Measurements from ENCODE around the gene AKAP11.

AKAP11 gene

DNA sequence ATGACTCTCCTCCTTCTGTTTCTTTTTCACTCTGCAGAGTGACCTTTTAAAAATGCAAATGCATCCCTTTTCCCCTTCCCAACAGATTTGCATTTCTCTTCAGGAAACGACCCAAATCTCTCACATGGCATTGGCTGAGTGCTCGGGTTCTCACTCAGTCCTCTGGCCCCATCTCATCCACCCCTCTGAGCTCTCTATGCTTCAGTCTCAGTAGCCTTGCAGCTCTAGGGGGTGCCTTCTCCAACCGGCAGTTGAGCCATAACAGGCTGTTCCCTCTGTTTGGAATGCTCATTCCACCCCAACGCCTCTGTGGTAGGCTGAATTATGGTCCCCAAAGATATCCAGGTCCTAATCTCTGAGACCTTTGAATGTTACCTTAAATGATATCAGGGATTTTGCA lies 78.2 kb downstream of the AKAP11 start:
- Histone ChIP-seq H3K4me2 (no peak overlapping the region), H4K20me1 (ENCODE audit: insufficient read depth) (no peaks in the 10 kb centered on the region), H2AFZ (ENCODE audit: low read depth) (no peak overlapping the region), H3K27me3 (ENCODE audit: insufficient read depth, low read depth) (no peaks in the 10 kb centered on the region), H3K36me3 (ENCODE audit: insufficient read depth) (no peaks in the 10 kb centered on the region), H3K9ac (no peak overlapping the region), H3K27ac (no peak overlapping the region), H3K4me3 (IDR thresholded peaks at IDR 0.05; ENCODE audit: insufficient read depth, low read depth, low read length) (no peak overlapping the region), H3K4me1 (ENCODE audit: low read depth, poor library complexity, severe bottlenecking) (no peaks in the 10 kb centered on the region), H3K79me2 (ENCODE audit: insufficient read depth, low read depth) (no peaks in the 10 kb centered on the region)
- TF ChIP-seq, protein P1, sequence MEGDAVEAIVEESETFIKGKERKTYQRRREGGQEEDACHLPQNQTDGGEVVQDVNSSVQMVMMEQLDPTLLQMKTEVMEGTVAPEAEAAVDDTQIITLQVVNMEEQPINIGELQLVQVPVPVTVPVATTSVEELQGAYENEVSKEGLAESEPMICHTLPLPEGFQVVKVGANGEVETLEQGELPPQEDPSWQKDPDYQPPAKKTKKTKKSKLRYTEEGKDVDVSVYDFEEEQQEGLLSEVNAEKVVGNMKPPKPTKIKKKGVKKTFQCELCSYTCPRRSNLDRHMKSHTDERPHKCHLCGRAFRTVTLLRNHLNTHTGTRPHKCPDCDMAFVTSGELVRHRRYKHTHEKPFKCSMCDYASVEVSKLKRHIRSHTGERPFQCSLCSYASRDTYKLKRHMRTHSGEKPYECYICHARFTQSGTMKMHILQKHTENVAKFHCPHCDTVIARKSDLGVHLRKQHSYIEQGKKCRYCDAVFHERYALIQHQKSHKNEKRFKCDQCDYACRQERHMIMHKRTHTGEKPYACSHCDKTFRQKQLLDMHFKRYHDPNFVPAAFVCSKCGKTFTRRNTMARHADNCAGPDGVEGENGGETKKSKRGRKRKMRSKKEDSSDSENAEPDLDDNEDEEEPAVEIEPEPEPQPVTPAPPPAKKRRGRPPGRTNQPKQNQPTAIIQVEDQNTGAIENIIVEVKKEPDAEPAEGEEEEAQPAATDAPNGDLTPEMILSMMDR (conservative IDR thresholded peaks at IDR 0.05; ENCODE audit: low read depth, low read length): no peak

- no peak overlapping the region for H3K4me3 ChIP-seq (IDR thresholded peaks at IDR 0.05; ENCODE audit: insufficient read depth, low read depth, low read length)
- H3K4me2 ChIP-seq: no peak overlapping the region
These were observed 82.5 kb downstream of the AKAP11 start for GRCh38 chr13:42354241-42355091.

DNA sequence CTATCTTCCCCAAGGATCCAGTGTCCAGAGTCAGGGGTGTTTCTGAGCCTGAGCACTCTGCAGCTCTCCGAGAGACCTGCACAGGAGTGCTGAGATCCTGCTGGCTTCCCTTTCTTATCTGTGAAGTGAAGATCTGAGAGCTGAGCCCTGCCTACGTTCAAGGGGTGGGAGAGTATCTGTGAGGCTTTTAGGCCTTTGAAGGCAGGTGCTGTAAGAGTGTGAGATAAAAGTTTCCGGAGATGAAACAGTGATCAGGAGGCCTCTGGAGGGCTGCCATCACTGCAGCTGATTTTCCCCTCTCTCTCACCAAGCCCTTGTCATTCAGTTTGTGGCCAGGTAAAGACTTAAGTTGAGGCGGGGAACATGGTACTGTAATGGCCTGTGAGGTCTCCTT lies 83.1 kb downstream of the AKAP11 start:
- H3K4me2 ChIP-seq: no peak overlapping the region

More at GRCh38 chr13:42354241-42355091, 82.5 kb downstream of the AKAP11 start:
- no peaks in the 10 kb centered on the region for H3K27me3 ChIP-seq (ENCODE audit: insufficient read depth, low read depth)
- no peak overlapping the region for H3K27ac ChIP-seq
- no peaks in the 10 kb centered on the region for H4K20me1 ChIP-seq (ENCODE audit: insufficient read depth)
- H3K79me2 ChIP-seq (ENCODE audit: insufficient read depth, low read depth): no peaks in the 10 kb centered on the region
- H3K4me1 ChIP-seq (ENCODE audit: low read depth, poor library complexity, severe bottlenecking): no peaks in the 10 kb centered on the region
- H2AFZ ChIP-seq (ENCODE audit: low read depth): no peak overlapping the region
- TF ChIP-seq, protein P1 (conservative IDR thresholded peaks at IDR 0.05; ENCODE audit: low read depth, low read length): no peak
- no peaks in the 10 kb centered on the region for H3K36me3 ChIP-seq (ENCODE audit: insufficient read depth)
- H3K9ac ChIP-seq: no peak overlapping the region

GRCh38 chr13:42355491-42356183 lies 83.7 kb downstream of the AKAP11 start:
- no peaks in the 10 kb centered on the region for H3K27me3 ChIP-seq (ENCODE audit: insufficient read depth, low read depth)
- H3K36me3 ChIP-seq (ENCODE audit: insufficient read depth): no peaks in the 10 kb centered on the region
- H3K4me2 ChIP-seq: no peak overlapping the region
- no peaks in the 10 kb centered on the region for H4K20me1 ChIP-seq (ENCODE audit: insufficient read depth)
- no peaks in the 10 kb centered on the region for H3K4me1 ChIP-seq (ENCODE audit: low read depth, poor library complexity, severe bottlenecking)
- TF ChIP-seq, protein P1 (conservative IDR thresholded peaks at IDR 0.05; ENCODE audit: low read depth, low read length): no peak
- no peaks in the 10 kb centered on the region for H3K79me2 ChIP-seq (ENCODE audit: insufficient read depth, low read depth)
- H3K9ac ChIP-seq: no peak overlapping the region
- no peak overlapping the region for H2AFZ ChIP-seq (ENCODE audit: low read depth)
- no peak overlapping the region for H3K27ac ChIP-seq
- no peak overlapping the region for H3K4me3 ChIP-seq (IDR thresholded peaks at IDR 0.05; ENCODE audit: insufficient read depth, low read depth, low read length)

More for the DNA sequence above, 83.1 kb downstream of the AKAP11 start:
- Histone ChIP-seq H3K4me3 (IDR thresholded peaks at IDR 0.05; ENCODE audit: insufficient read depth, low read depth, low read length) (no peak overlapping the region), H3K4me1 (ENCODE audit: low read depth, poor library complexity, severe bottlenecking) (no peaks in the 10 kb centered on the region), H3K79me2 (ENCODE audit: insufficient read depth, low read depth) (no peaks in the 10 kb centered on the region), H3K9ac (no peak overlapping the region), H2AFZ (ENCODE audit: low read depth) (no peak overlapping the region), H3K27me3 (ENCODE audit: insufficient read depth, low read depth) (no peaks in the 10 kb centered on the region), H3K27ac (no peak overlapping the region), H3K36me3 (ENCODE audit: insufficient read depth) (no peaks in the 10 kb centered on the region), H4K20me1 (ENCODE audit: insufficient read depth) (no peaks in the 10 kb centered on the region)
- TF ChIP-seq, protein P1 (conservative IDR thresholded peaks at IDR 0.05; ENCODE audit: low read depth, low read length): no peak

Measured in KMS-11 (cell line).